H9 (cell line): Measurements from ENCODE around the gene PALM2AKAP2. TPM values are rescaled to one million over a fixed set of nuclear protein-coding genes. Genes with fewer than 3 reads are reported as not detected.

Experiments
- DNase-seq: peaks from one replicate; pipeline ENCODE4 v3.0.0-alpha.2; 2017
- H2AFZ ChIP-seq: one replicate; pipeline ENCODE4 v1.6.1; 2013; ENCODE audit warnings: mild to moderate bottlenecking, low read length, control low read depth, moderate library complexity
- H2AK5ac ChIP-seq: 2 replicates; pipeline ENCODE4 v1.6.1; 2013; ENCODE audit warnings: low read length, control low read depth, mixed read lengths; ENCODE audit not compliant: insufficient read length
- H2BK120ac ChIP-seq: one replicate; pipeline ENCODE4 v1.6.1; 2013; ENCODE audit warnings: low read depth, mild to moderate bottlenecking, low read length, control low read depth, inconsistent platforms; ENCODE audit not compliant: poor library complexity, severe bottlenecking
- H2BK12ac ChIP-seq: 2 replicates; pipeline ENCODE4 v1.6.1; 2013; ENCODE audit warnings: low read length, control low read depth, mixed read lengths, low read depth; ENCODE audit not compliant: insufficient read length
- H2BK15ac ChIP-seq: 2 replicates; pipeline ENCODE4 v1.6.1; 2013; ENCODE audit warnings: low read depth, low read length, control low read depth
- H2BK20ac ChIP-seq: one replicate; pipeline ENCODE4 v1.6.1; 2013; ENCODE audit warnings: low read depth, mild to moderate bottlenecking, low read length, control low read depth, inconsistent platforms; ENCODE audit not compliant: poor library complexity, severe bottlenecking
- H2BK5ac ChIP-seq: 2 replicates; pipeline ENCODE4 v1.6.1; 2013; ENCODE audit warnings: low read length, control low read depth, mixed read lengths; ENCODE audit not compliant: insufficient read length
- H3K14ac ChIP-seq: 2 replicates; pipeline ENCODE4 v1.6.1; 2013; ENCODE audit warnings: low read length, control low read depth; ENCODE audit not compliant: insufficient read depth
- H3K18ac ChIP-seq: 2 replicates; pipeline ENCODE4 v1.6.1; 2013; ENCODE audit warnings: low read depth, mild to moderate bottlenecking, mixed read lengths, low read length, control low read depth; ENCODE audit not compliant: insufficient read length
- H3K23ac ChIP-seq: 2 replicates; pipeline ENCODE4 v1.6.1; 2013; ENCODE audit warnings: low read length, control low read depth, mixed read lengths, low read depth; ENCODE audit not compliant: insufficient read length
- H3K23me2 ChIP-seq: 2 replicates; pipeline ENCODE4 v1.6.1; 2013; ENCODE audit warnings: low read depth, mild to moderate bottlenecking, mixed read lengths, low read length, control low read depth; ENCODE audit not compliant: insufficient read length, poor library complexity, severe bottlenecking
- H3K27ac ChIP-seq: 2 replicates; pipeline ENCODE4 v1.5.1; 2013; ENCODE audit warnings: low read length, control low read depth, mixed read lengths, low read depth; ENCODE audit not compliant: insufficient read length
- H3K27me3 ChIP-seq: 2 replicates; pipeline ENCODE4 v1.6.1; 2013; ENCODE audit warnings: low read length, control low read depth, inconsistent platforms; ENCODE audit not compliant: insufficient read depth
- H3K4ac ChIP-seq: 2 replicates; pipeline ENCODE4 v1.6.1; 2013; ENCODE audit warnings: low read depth, mild to moderate bottlenecking, control low read depth, inconsistent platforms, low read length, moderate library complexity
- H3K4me1 ChIP-seq: 2 replicates; pipeline ENCODE4 v1.6.1; 2013; ENCODE audit warnings: low read length, control low read depth, inconsistent platforms; ENCODE audit not compliant: insufficient read depth
- H3K4me2 ChIP-seq: 2 replicates; pipeline ENCODE4 v1.6.1; 2013; ENCODE audit warnings: low read length, control low read depth, mixed read lengths; ENCODE audit not compliant: insufficient read length, insufficient read depth
- H3K56ac ChIP-seq: 2 replicates; pipeline ENCODE4 v1.6.1; 2013; ENCODE audit warnings: low read depth, mild to moderate bottlenecking, mixed read lengths, low read length, control low read depth; ENCODE audit not compliant: insufficient read length
- H3K79me1 ChIP-seq: 2 replicates; pipeline ENCODE4 v1.6.1; 2013; ENCODE audit warnings: low read depth, mild to moderate bottlenecking, moderate library complexity, low read length, control low read depth, inconsistent platforms; ENCODE audit not compliant: insufficient read depth, poor library complexity, severe bottlenecking
- H3K79me2 ChIP-seq: 2 replicates; pipeline ENCODE4 v1.6.1; 2013; ENCODE audit warnings: low read length, control low read depth, inconsistent platforms; ENCODE audit not compliant: insufficient read depth
- H3K9ac ChIP-seq: 2 replicates; pipeline ENCODE4 v1.6.1; 2013; ENCODE audit warnings: low read length, control low read depth, mixed read lengths; ENCODE audit not compliant: insufficient read length; ENCODE audit errors: extremely low read depth
- H3K9me3 ChIP-seq: one replicate; pipeline ENCODE4 v1.6.1; 2013; ENCODE audit warnings: low read depth, low read length, inconsistent platforms; ENCODE audit not compliant: control insufficient read depth
- H3T11ph ChIP-seq: one replicate; pipeline ENCODE4 v1.6.1; 2013; ENCODE audit warnings: mild to moderate bottlenecking, low read length, control low read depth, inconsistent platforms
- H4K20me1 ChIP-seq: one replicate; pipeline ENCODE4 v1.6.1; 2013; ENCODE audit not compliant: control insufficient read depth, insufficient read length, insufficient read depth
- H4K5ac ChIP-seq: 2 replicates; pipeline ENCODE4 v1.6.1; 2013; ENCODE audit warnings: low read depth, mild to moderate bottlenecking, mixed read lengths, low read length, control low read depth; ENCODE audit not compliant: insufficient read length
- H4K8ac ChIP-seq: replicated peaks from 2 replicates; pipeline ENCODE4 v1.6.1; 2013; ENCODE audit warnings: low read length, control low read depth, mixed read lengths, low read depth; ENCODE audit not compliant: insufficient read length
- H4K91ac ChIP-seq: 2 replicates; pipeline ENCODE4 v1.6.1; 2013; ENCODE audit warnings: low read depth, mild to moderate bottlenecking, moderate library complexity, mixed read lengths, low read length, control low read depth; ENCODE audit not compliant: insufficient read length
- H3K27ac Mint-ChIP-seq, 3 experiments: 2 replicates in 2 of 3; 3 replicates in 1 of 3; pipeline ENCODE4 v1.8.0; 2020 to 2021; ENCODE audit warnings: mixed read lengths in 3 of 3, mild to moderate bottlenecking in 1 of 3, moderate library complexity in 1 of 3
- H3K27me3 Mint-ChIP-seq: 2 replicates; pipeline ENCODE4 v1.8.0; 2021; ENCODE audit warnings: low read depth, mild to moderate bottlenecking, moderate library complexity, mixed read lengths
- H3K36me3 Mint-ChIP-seq, 3 experiments: 2 replicates in 2 of 3; 3 replicates in 1 of 3; pipeline ENCODE4 v1.8.0; 2020 to 2021; ENCODE audit warnings: low read depth in 3 of 3, mixed read lengths in 3 of 3; ENCODE audit not compliant: insufficient read depth in 1 of 3
- H3K4me1 Mint-ChIP-seq, 2 experiments: 2 replicates each; pipeline ENCODE4 v1.8.0; 2020; ENCODE audit warnings: mixed read lengths in 2 of 2
- H3K4me3 Mint-ChIP-seq, 2 experiments: 2 replicates in 1 of 2; 3 replicates in 1 of 2; pipeline ENCODE4 v1.8.0; 2020 to 2021; ENCODE audit warnings: mild to moderate bottlenecking in 2 of 2, mixed read lengths in 2 of 2, moderate library complexity in 1 of 2
- H3K9me3 Mint-ChIP-seq, 2 experiments: 2 replicates in 1 of 2; 3 replicates in 1 of 2; pipeline ENCODE4 v1.8.0; 2020; ENCODE audit warnings: mild to moderate bottlenecking in 2 of 2, mixed read lengths in 2 of 2, moderate library complexity in 1 of 2
- CTCF ChIP-seq: fragments of 200-600 bp; sonication (generic); conservative IDR thresholded peaks from 3 replicates; pipeline ENCODE4 v1.8.0; 2021; ENCODE audit warnings: antibody characterized with exemption, mild to moderate bottlenecking
- WGBS: extraction: QIAGEN DNeasy Blood & Tissue Kit; methylation state at CpG from one replicate; pipeline ENCODE4 v1.1.7; 2013; ENCODE audit warnings: missing lambda C conversion rate, low lambda C conversion rate, mixed read lengths; ENCODE audit not compliant: insufficient read length; ENCODE audit errors: extremely low coverage; 5-methylcytosine and 5-hydroxymethylcytosine counted together
- total RNA-seq: library from RNA; stranded (reverse); gene quantifications from 2 replicates; pipeline ENCODE4 v1.2.1, GENCODE V29; 2021

Gene PALM2AKAP2
- total RNA-seq, 1 experiment from 2014 or later, result 3.6 TPM

GRCh38 chr9:109805050-109805449 is 25.1 kb downstream of the PALM2AKAP2 start:
- no peak overlapping the region for H3K4ac ChIP-seq
- no CpG with 5 or more reads among the region's 2 CpGs for WGBS

More at GRCh38 chr9:109805050-109805449, 25.1 kb downstream of the PALM2AKAP2 start:
- Mint-ChIP-seq H3K4me1 (no peaks in the 10 kb centered on the region), H3K27ac (no peak overlapping the region; a peak in 1 of 7 replicates), H3K9me3 (peaks cover 6% of the 10 kb centered on the region in 2 experiments; a peak in 4 of 5 replicates), H3K4me3 (no peak overlapping the region), H3K36me3 (peaks cover 0 to 10% (median 0%) of the 10 kb centered on the region in 3 experiments; a peak in 1 of 7 replicates), H3K27me3 (no peaks in the 10 kb centered on the region)
- no peak overlapping the region for H3K14ac ChIP-seq
- H2AK5ac ChIP-seq, result no peak overlapping the region
- no peaks in the 10 kb centered on the region for H3K27me3 ChIP-seq
- no peak overlapping the region for H4K5ac ChIP-seq
- H2BK20ac ChIP-seq, result no peak overlapping the region
- no peaks in the 10 kb centered on the region for H3K9me3 ChIP-seq
- no peak overlapping the region for H4K8ac ChIP-seq
- no peak overlapping the region for H3T11ph ChIP-seq
- no peaks in the 10 kb centered on the region for H4K20me1 ChIP-seq
- H2BK5ac ChIP-seq, result no peak overlapping the region
- TF ChIP-seq CTCF, result no peak
- H3K23ac ChIP-seq, result no peak overlapping the region
- no peak overlapping the region for H2BK15ac ChIP-seq
- H3K9ac ChIP-seq, result no peak overlapping the region
- no peak overlapping the region for H3K56ac ChIP-seq
- no peaks in the 10 kb centered on the region for H3K23me2 ChIP-seq
- no peak overlapping the region for H2AFZ ChIP-seq
- H4K91ac ChIP-seq, result no peak overlapping the region
- DNase-seq, result no peak
- no peak overlapping the region for H2BK12ac ChIP-seq
- H2BK120ac ChIP-seq, result no peak overlapping the region
- no peak overlapping the region for H3K18ac ChIP-seq
- no peaks in the 10 kb centered on the region for H3K79me2 ChIP-seq
- H3K27ac ChIP-seq, result no peak overlapping the region
- H3K79me1 ChIP-seq, result no peaks in the 10 kb centered on the region
- H3K4me1 ChIP-seq, result no peaks in the 10 kb centered on the region
- H3K4me2 ChIP-seq, result no peak overlapping the region
